GM21447 (cell line): Measurements from ENCODE around the gene EHD1.

Experiments used
- ATAC-seq: cut with Tn5 transposase; IDR thresholded peaks from one replicate; pipeline ENCODE4 v1.9.1; 2021; ENCODE audit not compliant: unreplicated experiment

The EHD1 gene

GRCh38 chr11:64878494-64879243, at the start of gene EHD1:
EHD1 (minus strand) TSS chr11:64878621; CDS start chr11:64878464, 157 bp downstream.
- ATAC-seq = peak; percentile 54

- no peak for ATAC-seq
These were observed 48.3 kb upstream of the EHD1 start for GRCh38 chr11:64926689-64927088.

- ATAC-seq = no peak
These were observed 47.4 kb upstream of the EHD1 start for GRCh38 chr11:64925536-64926436.

GRCh38 chr11:64924910-64925284, 46.5 kb upstream of the EHD1 start:
- no peak for ATAC-seq

- peak; percentile 82 for ATAC-seq
These were observed 45.8 kb upstream of the EHD1 start, which contains the start of gene PPP2R5B for GRCh38 chr11:64923944-64924909. PPP2R5B (plus strand) TSS chr11:64924689; CDS start chr11:64925735, 1,046 bp downstream.

- no peak for ATAC-seq
These were observed 44.8 kb upstream of the EHD1 start for GRCh38 chr11:64923151-64923661.

GRCh38 chr11:64921384-64921783, 43.0 kb upstream of the EHD1 start:
- ATAC-seq = no peak

GRCh38 chr11:64920124-64920523, 41.7 kb upstream of the EHD1 start:
- ATAC-seq = no peak

GRCh38 chr11:64919627-64920026, 41.2 kb upstream of the EHD1 start:
- ATAC-seq = no peak

- no peak for ATAC-seq
These were observed 39.6 kb upstream of the EHD1 start for GRCh38 chr11:64918017-64918416.

GRCh38 chr11:64917663-64917995, 39.2 kb upstream of the EHD1 start:
- ATAC-seq = no peak

- ATAC-seq = peak; percentile 93
These were observed 38.6 kb upstream of the EHD1 start, which contains the start of gene ATG2A for GRCh38 chr11:64916775-64917662. ATG2A (minus strand) TSS chr11:64917209; CDS start chr11:64917135, 74 bp downstream.

- ATAC-seq = no peak
These were observed 37.8 kb upstream of the EHD1 start for GRCh38 chr11:64916040-64916774.

GRCh38 chr11:64915376-64915887, 37.0 kb upstream of the EHD1 start:
- ATAC-seq = no peak

- ATAC-seq = no peak
These were observed 35.7 kb upstream of the EHD1 start for GRCh38 chr11:64914123-64914522.

GRCh38 chr11:64913171-64913727, 34.8 kb upstream of the EHD1 start:
- ATAC-seq = no peak

GRCh38 chr11:64911689-64912088, 33.3 kb upstream of the EHD1 start:
- ATAC-seq = no peak

GRCh38 chr11:64911142-64911541, 32.7 kb upstream of the EHD1 start:
- no peak for ATAC-seq
